AG10803 (cell line): ENCODE results near the gene SLC35G2.
"Not testable (repeated sequence)": the region's sequence is repeated elsewhere in the genome, so short reads cannot be mapped to it uniquely, and the experiment has no call there.

Experiments
- DNase-seq: peaks from one replicate; pipeline ENCODE4 v3.0.0; 2010; ENCODE audit warnings: low read depth
- H3K4me3 ChIP-seq: 2 replicates; pipeline ENCODE4 v1.5.1; 2011; ENCODE audit warnings: mild to moderate bottlenecking, low read length, control low read depth
- CTCF ChIP-seq: conservative IDR thresholded peaks from 2 replicates; pipeline ENCODE4 v1.5.1; 2011; ENCODE audit warnings: mild to moderate bottlenecking, low read length, control low read depth, inconsistent platforms

Gene SLC35G2

GRCh38 chr3:136885357-136886213 lies 66.7 kb downstream of the SLC35G2 start:
- no peak for DNase-seq
- H3K4me3 ChIP-seq: no peak overlapping the region
- TF ChIP-seq CTCF: no peak

DNA sequence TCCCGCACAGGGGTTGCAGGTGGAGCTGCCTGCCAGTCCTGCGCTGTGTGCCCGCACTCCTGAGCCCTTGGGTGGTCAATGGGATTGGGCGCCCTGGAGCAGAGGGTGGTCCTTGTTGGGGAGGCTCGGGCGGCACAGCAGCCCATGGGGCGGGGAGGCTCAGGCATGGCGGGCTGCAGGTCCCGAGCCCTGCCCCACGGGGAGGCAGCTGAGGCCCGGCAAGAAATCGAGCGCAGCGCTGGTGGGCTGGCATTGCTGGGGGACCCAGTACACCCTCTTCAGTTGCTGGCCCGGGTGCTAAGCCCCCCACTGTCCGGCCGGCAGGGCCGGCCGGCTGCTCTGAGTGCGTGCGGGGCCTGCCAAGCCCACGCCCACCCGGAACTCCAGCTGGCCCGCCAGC lies 71.0 kb downstream of the SLC35G2 start:
- no peak for DNase-seq
- H3K4me3 ChIP-seq: no peak overlapping the region
- no peak for TF ChIP-seq CTCF

DNA sequence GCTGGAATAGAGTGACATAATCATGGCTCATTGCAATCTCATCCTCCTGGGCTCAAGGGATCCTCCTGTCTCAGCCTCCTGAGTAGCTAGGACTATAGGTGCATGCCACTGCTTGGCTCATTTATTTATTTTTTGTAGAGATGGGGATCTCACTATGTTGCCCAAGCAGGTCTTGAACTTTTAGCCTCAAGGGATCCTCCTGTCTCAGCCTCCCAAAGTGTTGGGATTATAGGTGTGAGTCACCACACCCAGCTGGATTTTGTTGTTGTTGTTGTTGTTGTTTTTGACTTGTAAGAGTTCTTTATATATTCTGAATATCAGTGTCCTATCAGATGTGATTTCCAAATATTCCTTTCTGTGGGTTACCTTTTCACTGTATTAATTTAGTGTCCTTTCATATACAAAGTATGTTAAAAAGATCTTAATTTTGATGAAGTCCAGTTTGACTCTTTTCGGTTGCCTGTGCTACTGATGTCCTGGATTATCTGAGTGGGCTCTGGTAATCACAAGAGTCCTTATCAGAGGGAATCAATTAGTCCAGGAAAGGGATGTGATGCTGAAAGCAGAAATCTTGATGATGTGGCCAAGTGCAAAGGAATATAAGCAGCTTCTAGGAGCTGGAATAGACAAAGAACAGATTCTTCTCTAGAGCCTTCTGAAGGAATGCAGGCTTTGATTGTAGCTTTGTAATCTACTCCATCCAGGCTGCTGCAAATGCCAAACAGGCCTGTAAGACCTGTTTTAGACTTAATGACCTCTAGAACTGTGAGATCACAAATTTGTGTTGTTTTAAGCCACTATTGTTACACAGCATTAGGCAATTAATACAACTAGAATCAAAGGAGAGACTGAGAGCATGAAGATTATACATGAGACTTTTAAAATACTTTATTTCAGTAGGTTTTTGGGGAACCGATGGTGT lies 73.3 kb downstream of the SLC35G2 start:
- no peak for DNase-seq

DNA sequence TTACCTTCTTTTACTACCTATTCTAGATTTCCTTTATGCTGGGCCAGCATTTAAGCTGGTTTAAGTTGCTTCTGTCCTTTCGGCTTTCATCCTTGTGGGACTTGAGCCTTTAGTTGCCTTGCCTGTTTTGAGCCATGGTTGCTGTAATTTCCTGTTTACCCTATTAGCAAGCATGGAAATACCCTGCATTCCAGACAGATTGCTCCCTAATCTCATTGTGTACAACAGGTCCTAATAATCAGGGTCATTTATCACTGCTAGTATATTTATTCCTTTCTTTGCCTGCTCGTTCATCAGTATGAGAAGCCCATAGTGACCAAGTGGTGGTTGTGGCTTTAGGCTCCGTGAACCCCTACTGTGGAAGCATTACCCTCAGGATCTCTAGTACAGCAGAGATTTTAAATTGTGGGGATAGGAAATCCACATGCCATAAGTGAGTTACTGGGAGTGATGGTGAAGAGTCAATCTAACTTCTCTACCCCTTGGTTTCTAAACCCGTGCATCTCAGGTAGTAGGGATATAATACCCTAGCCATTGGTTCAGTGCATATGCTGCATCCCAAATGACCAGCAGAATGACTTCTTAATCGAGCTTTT lies 75.0 kb downstream of the SLC35G2 start:
- TF ChIP-seq CTCF: no peak
- DNase-seq: peak; percentile 80
- no peak overlapping the region for H3K4me3 ChIP-seq

More for the DNA sequence above, 73.3 kb downstream of the SLC35G2 start:
- TF ChIP-seq CTCF: no peak
- no peak overlapping the region for H3K4me3 ChIP-seq

DNA sequence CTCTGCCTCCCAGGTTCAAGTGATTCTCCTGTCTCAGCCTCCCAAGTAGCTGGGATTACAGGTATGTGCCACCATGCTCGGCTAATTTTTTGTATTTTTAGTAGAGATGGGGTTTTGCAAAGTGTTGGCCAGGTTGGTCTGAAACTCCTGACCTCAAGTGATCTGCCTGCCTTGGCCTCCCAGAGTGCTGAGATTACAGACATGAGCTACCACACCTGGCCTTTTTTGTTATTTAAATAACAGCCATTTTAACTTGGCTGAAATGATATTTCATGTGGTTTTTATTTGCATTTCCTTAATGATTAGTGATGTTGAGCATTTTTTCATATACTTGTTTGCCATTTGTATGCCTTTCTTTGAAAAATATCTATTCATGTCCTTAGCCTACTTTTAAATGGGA lies 78.2 kb downstream of the SLC35G2 start:
- not testable (repeated sequence) for DNase-seq

GRCh38 chr3:136898549-136898948 lies 79.6 kb downstream of the SLC35G2 start:
- no peak for DNase-seq
- H3K4me3 ChIP-seq: no peak overlapping the region
- no peak for TF ChIP-seq CTCF

More for the DNA sequence above, 78.2 kb downstream of the SLC35G2 start:
- not testable (repeated sequence) for H3K4me3 ChIP-seq

DNA sequence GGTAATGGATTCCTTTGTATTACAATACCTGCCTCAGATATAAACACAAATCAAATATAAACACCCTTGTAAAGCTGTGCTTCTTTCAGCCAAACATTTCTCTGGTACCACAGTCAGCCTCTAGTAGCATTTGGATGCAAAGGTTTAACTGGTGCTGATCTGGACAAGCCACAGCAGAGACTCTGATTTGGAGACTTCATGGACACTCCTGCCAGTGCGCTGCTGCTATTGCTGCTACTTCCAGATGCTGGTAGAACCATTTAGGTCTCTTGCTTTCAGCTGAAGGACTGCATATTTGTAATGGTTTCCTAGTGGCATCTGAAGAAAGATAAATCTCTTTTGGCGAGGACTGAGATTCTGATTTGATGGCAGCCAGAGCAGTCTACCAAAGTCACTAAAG lies 80.0 kb downstream of the SLC35G2 start:
- DNase-seq: peak; percentile 48
- TF ChIP-seq CTCF: no peak
- no peak overlapping the region for H3K4me3 ChIP-seq
